ENCODE measurements around the gene MORF4L2. TPM values are rescaled to one million over a fixed set of nuclear protein-coding genes. Genes with fewer than 3 reads are reported as not detected.

MORF4L2 gene
- total and polyA plus RNA-seq, 2 donors (not counting 3 experiments of a cell fraction or from before 2014, with no cell fraction given) = 331 to 414 TPM

- dilution Hi-C loops (cut with MboI; ENCODE audit: extremely low pct_ligation_motif_present, low sequenced_read_pairs) = no loop called here
- no peak overlapping the region for H3K4me3 ChIP-seq (replicated peaks in 1 of 3; ENCODE audit: insufficient read depth in 1 of 3, low read depth in 1 of 3, low read length in 3 of 3)
- DNase-seq (ENCODE audit: low read depth, low spot score) (no peak), FAIRE-seq (no peak)
- no peaks in the 10 kb centered on the region for H3K79me2 ChIP-seq (ENCODE audit: control insufficient read depth, insufficient read depth, low read length)
- H3K9ac ChIP-seq (replicated peaks; ENCODE audit: extremely low read depth, insufficient read depth, low read length) = no peak overlapping the region
- H3K9me1 ChIP-seq (replicated peaks; ENCODE audit: control insufficient read depth, extremely low read depth, insufficient read depth, low read length) = no peaks in the 10 kb centered on the region
- no peaks in the 10 kb centered on the region for H3K9me3 ChIP-seq (replicated peaks; ENCODE audit: control insufficient read depth, insufficient read depth, low read length)
- no peaks in the 10 kb centered on the region for H3K27me3 ChIP-seq (ENCODE audit: control insufficient read depth in 2 of 2, insufficient read depth in 2 of 2, low read length in 2 of 2)
- no peaks in the 10 kb centered on the region for H3K36me3 ChIP-seq (ENCODE audit: control insufficient read depth in 2 of 2, extremely low read depth in 1 of 2, insufficient read depth in 2 of 2, low read length in 2 of 2)
- POLR2A ChIA-PET = no interaction called here
- no peak overlapping the region for H3K27ac ChIP-seq (ENCODE audit: insufficient read depth, low read depth, low read length)
- intact Hi-C loops (cut with micrococcal nuclease) = no loop called here
- H3K4me1 ChIP-seq (ENCODE audit: control insufficient read depth, extremely low read depth, insufficient read depth, low read length) = peaks cover 18% of the 10 kb centered on the region
- no peak for TF ChIP-seq POLR2A (IDR thresholded peaks at IDR 0.05; ENCODE audit: low read depth, low read length)
- no peak for TF ChIP-seq CTCF (IDR thresholded peaks at IDR 0.05; ENCODE audit: extremely low read depth in 1 of 2, insufficient read depth in 1 of 2, low read depth in 1 of 2, low read length in 2 of 2)
- TF ChIP-seq EZH2 (IDR thresholded peaks at IDR 0.05; ENCODE audit: borderline replicate concordance, low read depth, low read length, severe bottlenecking) = no peak
- CTCF ChIA-PET = interaction anchor here (4.1 kb wide), 1 partner anchor 18 kb away, joined by 28 read pairs; the partner anchor contains the start of gene TMEM31
- H2AFZ ChIP-seq (ENCODE audit: low read depth, low read length) = no peak overlapping the region
- H3K4me2 ChIP-seq (ENCODE audit: insufficient read depth, low read length) = no peak overlapping the region
- BruUV-seq (replicated peaks) = no TSS peak
- no peaks in the 10 kb centered on the region for H4K20me1 ChIP-seq (replicated peaks; ENCODE audit: control insufficient read depth, extremely low read depth, insufficient read depth, low read length)
Measured at GRCh38 chrX:103729015-103729414, 42.5 kb upstream of the MORF4L2 start.

- Histone ChIP-seq H3K4me2 (ENCODE audit: insufficient read depth, low read length) (no peak overlapping the region), H3K27me3 (ENCODE audit: control insufficient read depth in 2 of 2, insufficient read depth in 2 of 2, low read length in 2 of 2) (no peaks in the 10 kb centered on the region), H3K79me2 (ENCODE audit: control insufficient read depth, insufficient read depth, low read length) (no peaks in the 10 kb centered on the region), H3K27ac (ENCODE audit: insufficient read depth, low read depth, low read length) (no peak overlapping the region), H3K36me3 (ENCODE audit: control insufficient read depth in 2 of 2, extremely low read depth in 1 of 2, insufficient read depth in 2 of 2, low read length in 2 of 2) (no peaks in the 10 kb centered on the region), H3K9me1 (replicated peaks; ENCODE audit: control insufficient read depth, extremely low read depth, insufficient read depth, low read length) (no peaks in the 10 kb centered on the region), H4K20me1 (replicated peaks; ENCODE audit: control insufficient read depth, extremely low read depth, insufficient read depth, low read length) (no peaks in the 10 kb centered on the region), H2AFZ (ENCODE audit: low read depth, low read length) (no peak overlapping the region), H3K4me1 (ENCODE audit: control insufficient read depth, extremely low read depth, insufficient read depth, low read length) (peaks cover 18% of the 10 kb centered on the region), H3K9me3 (replicated peaks; ENCODE audit: control insufficient read depth, insufficient read depth, low read length) (no peaks in the 10 kb centered on the region), H3K9ac (replicated peaks; ENCODE audit: extremely low read depth, insufficient read depth, low read length) (no peak overlapping the region), H3K4me3 (replicated peaks in 1 of 3; ENCODE audit: insufficient read depth in 1 of 3, low read depth in 1 of 3, low read length in 3 of 3) (no peak overlapping the region)
- DNase-seq (ENCODE audit: low read depth, low spot score) (no peak), FAIRE-seq (no peak)
- dilution Hi-C loops (cut with MboI; ENCODE audit: extremely low pct_ligation_motif_present, low sequenced_read_pairs) (no loop called here), intact Hi-C loops (cut with micrococcal nuclease) (no loop called here)
- TF ChIP-seq CTCF (IDR thresholded peaks at IDR 0.05; ENCODE audit: extremely low read depth in 1 of 2, insufficient read depth in 1 of 2, low read depth in 1 of 2, low read length in 2 of 2) (no peak), EZH2 (IDR thresholded peaks at IDR 0.05; ENCODE audit: borderline replicate concordance, low read depth, low read length, severe bottlenecking) (no peak), MAX (IDR thresholded peaks at IDR 0.05; ENCODE audit: insufficient read depth, insufficient read length) (no peak), GATA2 (IDR thresholded peaks at IDR 0.05; ENCODE audit: insufficient read depth, insufficient read length, low read depth, low read length) (no peak), POLR2A (IDR thresholded peaks at IDR 0.05; ENCODE audit: low read depth, low read length) (no peak), FOS (IDR thresholded peaks at IDR 0.05; ENCODE audit: borderline replicate concordance, insufficient read depth, low read length) (no peak), POLR2AphosphoS5 (IDR thresholded peaks at IDR 0.05; ENCODE audit: insufficient read depth, low read depth, low read length) (no peak), JUN (IDR thresholded peaks at IDR 0.05; ENCODE audit: borderline replicate concordance, insufficient read depth, insufficient read length, low read depth) (no peak), MYC (IDR thresholded peaks at IDR 0.05; ENCODE audit: low read depth, low read length) (no peak)
- ChIA-PET POLR2A (no interaction called here), CTCF (no interaction called here)
- BruUV-seq (replicated peaks) = no TSS peak
Measured at GRCh38 chrX:103727115-103727514, 40.6 kb upstream of the MORF4L2 start.

All from endothelial cell of umbilical vein (primary cell).